ENCODE results near the gene AREG. TPM values are rescaled to one million over a fixed set of nuclear protein-coding genes. Genes with fewer than 3 reads are reported as not detected.

AREG gene
- total RNA-seq, 1 experiment from 2014 or later, result 0.33 TPM

DNA sequence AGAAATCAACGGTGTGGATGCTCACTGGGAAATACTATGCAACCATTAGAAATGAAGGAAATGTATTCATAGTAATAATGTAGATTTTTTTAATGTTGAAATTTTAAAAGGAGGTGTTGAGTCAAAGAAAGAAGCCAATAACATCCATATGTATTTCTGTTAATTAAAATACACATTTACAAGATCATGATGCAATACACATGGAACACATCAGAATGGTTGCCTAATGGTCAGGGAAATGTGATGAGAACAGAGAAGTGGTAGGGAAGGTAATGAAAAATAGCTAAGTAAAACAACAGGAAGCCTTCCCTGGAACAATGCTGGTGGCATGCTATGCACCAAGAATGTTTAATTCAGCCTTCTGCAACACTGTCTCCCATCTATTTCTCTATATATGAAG lies 18.2 kb downstream of the AREG start (continued):
- TF ChIP-seq, protein P1, sequence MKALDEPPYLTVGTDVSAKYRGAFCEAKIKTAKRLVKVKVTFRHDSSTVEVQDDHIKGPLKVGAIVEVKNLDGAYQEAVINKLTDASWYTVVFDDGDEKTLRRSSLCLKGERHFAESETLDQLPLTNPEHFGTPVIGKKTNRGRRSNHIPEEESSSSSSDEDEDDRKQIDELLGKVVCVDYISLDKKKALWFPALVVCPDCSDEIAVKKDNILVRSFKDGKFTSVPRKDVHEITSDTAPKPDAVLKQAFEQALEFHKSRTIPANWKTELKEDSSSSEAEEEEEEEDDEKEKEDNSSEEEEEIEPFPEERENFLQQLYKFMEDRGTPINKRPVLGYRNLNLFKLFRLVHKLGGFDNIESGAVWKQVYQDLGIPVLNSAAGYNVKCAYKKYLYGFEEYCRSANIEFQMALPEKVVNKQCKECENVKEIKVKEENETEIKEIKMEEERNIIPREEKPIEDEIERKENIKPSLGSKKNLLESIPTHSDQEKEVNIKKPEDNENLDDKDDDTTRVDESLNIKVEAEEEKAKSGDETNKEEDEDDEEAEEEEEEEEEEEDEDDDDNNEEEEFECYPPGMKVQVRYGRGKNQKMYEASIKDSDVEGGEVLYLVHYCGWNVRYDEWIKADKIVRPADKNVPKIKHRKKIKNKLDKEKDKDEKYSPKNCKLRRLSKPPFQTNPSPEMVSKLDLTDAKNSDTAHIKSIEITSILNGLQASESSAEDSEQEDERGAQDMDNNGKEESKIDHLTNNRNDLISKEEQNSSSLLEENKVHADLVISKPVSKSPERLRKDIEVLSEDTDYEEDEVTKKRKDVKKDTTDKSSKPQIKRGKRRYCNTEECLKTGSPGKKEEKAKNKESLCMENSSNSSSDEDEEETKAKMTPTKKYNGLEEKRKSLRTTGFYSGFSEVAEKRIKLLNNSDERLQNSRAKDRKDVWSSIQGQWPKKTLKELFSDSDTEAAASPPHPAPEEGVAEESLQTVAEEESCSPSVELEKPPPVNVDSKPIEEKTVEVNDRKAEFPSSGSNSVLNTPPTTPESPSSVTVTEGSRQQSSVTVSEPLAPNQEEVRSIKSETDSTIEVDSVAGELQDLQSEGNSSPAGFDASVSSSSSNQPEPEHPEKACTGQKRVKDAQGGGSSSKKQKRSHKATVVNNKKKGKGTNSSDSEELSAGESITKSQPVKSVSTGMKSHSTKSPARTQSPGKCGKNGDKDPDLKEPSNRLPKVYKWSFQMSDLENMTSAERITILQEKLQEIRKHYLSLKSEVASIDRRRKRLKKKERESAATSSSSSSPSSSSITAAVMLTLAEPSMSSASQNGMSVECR (CRISPR knock-in tag; IDR thresholded peaks at IDR 0.05; ENCODE audit: borderline replicate concordance), result no peak
- TF ChIP-seq CBFB (CRISPR knock-in tag; IDR thresholded peaks at IDR 0.05; ENCODE audit: low read depth) (no peak), JAZF1 (CRISPR knock-in tag; IDR thresholded peaks at IDR 0.05) (no peak), SMAD3 (CRISPR knock-in tag; IDR thresholded peaks at IDR 0.05; ENCODE audit: borderline replicate concordance) (no peak), SOX15 (CRISPR knock-in tag; IDR thresholded peaks at IDR 0.05) (no peak), SP1 (CRISPR knock-in tag; conservative IDR thresholded peaks at IDR 0.05) (no peak), ZNF138 (CRISPR knock-in tag; conservative IDR thresholded peaks at IDR 0.05) (no peak), ZNF671 (CRISPR knock-in tag; IDR thresholded peaks at IDR 0.05) (no peak), IRF2 (CRISPR knock-in tag; IDR thresholded peaks at IDR 0.05; ENCODE audit: borderline replicate concordance, low read depth) (no peak), NR2C2 (CRISPR knock-in tag; IDR thresholded peaks at IDR 0.05) (no peak), NFE2L1 (CRISPR knock-in tag; IDR thresholded peaks at IDR 0.05) (no peak)
- TF ChIP-seq, protein P2, sequence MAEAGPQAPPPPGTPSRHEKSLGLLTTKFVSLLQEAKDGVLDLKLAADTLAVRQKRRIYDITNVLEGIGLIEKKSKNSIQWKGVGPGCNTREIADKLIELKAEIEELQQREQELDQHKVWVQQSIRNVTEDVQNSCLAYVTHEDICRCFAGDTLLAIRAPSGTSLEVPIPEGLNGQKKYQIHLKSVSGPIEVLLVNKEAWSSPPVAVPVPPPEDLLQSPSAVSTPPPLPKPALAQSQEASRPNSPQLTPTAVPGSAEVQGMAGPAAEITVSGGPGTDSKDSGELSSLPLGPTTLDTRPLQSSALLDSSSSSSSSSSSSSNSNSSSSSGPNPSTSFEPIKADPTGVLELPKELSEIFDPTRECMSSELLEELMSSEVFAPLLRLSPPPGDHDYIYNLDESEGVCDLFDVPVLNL (CRISPR knock-in tag; IDR thresholded peaks at IDR 0.05; ENCODE audit: borderline replicate concordance, low read depth), result no peak
- TF ChIP-seq, protein P3, sequence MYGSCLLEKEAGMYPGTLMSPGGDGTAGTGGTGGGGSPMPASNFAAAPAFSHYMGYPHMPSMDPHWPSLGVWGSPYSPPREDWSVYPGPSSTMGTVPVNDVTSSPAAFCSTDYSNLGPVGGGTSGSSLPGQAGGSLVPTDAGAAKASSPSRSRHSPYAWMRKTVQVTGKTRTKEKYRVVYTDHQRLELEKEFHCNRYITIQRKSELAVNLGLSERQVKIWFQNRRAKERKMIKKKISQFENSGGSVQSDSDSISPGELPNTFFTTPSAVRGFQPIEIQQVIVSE (CRISPR knock-in tag; IDR thresholded peaks at IDR 0.05; ENCODE audit: borderline replicate concordance), result no peak

DNA sequence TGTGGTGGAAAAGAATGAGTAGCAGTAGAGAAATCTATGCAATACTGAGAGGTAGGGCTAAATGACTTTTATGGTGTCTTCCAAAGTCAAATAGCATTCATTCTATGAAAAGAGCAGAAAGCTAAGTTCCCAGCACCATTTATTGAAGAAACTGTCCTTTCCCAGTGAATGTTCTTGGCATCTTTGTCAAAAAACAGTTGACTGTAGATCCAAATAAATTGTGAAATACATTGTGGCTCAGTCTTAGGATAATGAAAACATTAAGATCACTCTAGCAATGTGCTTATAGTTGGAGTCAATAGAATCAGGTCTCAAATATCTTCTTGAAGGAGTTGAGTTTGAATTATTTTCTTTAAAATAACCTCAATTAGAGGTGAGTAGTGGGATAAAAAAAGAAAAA lies 19.4 kb downstream of the AREG start:
- ChIA-PET CTCF (no interaction called here), POLR2A (no interaction called here)
- no peak overlapping the region for H3K4me3 Mint-ChIP-seq
- no peaks in the 10 kb centered on the region for H3K27me3 Mint-ChIP-seq (ENCODE audit: low read depth)
- H3K4me1 Mint-ChIP-seq, result no peaks in the 10 kb centered on the region
- no peaks in the 10 kb centered on the region for H3K36me3 Mint-ChIP-seq
- no peak for ATAC-seq
- H3K27ac Mint-ChIP-seq, result no peak overlapping the region
- no peak for DNase-seq (ENCODE audit: low spot score)
- H3K9me3 Mint-ChIP-seq, result peaks cover 4% of the 10 kb centered on the region; the same call in 1 of the 2 replicates
- TF ChIP-seq, protein P4, sequence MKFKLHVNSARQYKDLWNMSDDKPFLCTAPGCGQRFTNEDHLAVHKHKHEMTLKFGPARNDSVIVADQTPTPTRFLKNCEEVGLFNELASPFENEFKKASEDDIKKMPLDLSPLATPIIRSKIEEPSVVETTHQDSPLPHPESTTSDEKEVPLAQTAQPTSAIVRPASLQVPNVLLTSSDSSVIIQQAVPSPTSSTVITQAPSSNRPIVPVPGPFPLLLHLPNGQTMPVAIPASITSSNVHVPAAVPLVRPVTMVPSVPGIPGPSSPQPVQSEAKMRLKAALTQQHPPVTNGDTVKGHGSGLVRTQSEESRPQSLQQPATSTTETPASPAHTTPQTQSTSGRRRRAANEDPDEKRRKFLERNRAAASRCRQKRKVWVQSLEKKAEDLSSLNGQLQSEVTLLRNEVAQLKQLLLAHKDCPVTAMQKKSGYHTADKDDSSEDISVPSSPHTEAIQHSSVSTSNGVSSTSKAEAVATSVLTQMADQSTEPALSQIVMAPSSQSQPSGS (CRISPR knock-in tag; IDR thresholded peaks at IDR 0.05; ENCODE audit: borderline replicate concordance, low read depth), result no peak
- TF ChIP-seq, protein P5, sequence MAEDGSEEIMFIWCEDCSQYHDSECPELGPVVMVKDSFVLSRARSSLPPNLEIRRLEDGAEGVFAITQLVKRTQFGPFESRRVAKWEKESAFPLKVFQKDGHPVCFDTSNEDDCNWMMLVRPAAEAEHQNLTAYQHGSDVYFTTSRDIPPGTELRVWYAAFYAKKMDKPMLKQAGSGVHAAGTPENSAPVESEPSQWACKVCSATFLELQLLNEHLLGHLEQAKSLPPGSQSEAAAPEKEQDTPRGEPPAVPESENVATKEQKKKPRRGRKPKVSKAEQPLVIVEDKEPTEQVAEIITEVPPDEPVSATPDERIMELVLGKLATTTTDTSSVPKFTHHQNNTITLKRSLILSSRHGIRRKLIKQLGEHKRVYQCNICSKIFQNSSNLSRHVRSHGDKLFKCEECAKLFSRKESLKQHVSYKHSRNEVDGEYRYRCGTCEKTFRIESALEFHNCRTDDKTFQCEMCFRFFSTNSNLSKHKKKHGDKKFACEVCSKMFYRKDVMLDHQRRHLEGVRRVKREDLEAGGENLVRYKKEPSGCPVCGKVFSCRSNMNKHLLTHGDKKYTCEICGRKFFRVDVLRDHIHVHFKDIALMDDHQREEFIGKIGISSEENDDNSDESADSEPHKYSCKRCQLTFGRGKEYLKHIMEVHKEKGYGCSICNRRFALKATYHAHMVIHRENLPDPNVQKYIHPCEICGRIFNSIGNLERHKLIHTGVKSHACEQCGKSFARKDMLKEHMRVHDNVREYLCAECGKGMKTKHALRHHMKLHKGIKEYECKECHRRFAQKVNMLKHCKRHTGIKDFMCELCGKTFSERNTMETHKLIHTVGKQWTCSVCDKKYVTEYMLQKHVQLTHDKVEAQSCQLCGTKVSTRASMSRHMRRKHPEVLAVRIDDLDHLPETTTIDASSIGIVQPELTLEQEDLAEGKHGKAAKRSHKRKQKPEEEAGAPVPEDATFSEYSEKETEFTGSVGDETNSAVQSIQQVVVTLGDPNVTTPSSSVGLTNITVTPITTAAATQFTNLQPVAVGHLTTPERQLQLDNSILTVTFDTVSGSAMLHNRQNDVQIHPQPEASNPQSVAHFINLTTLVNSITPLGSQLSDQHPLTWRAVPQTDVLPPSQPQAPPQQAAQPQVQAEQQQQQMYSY (CRISPR knock-in tag; IDR thresholded peaks at IDR 0.05), result no peak
- TF ChIP-seq RORB (CRISPR knock-in tag; IDR thresholded peaks at IDR 0.05) (no peak), TP53 (CRISPR knock-in tag; IDR thresholded peaks at IDR 0.05) (no peak), ZNF263 (CRISPR knock-in tag; IDR thresholded peaks at IDR 0.05; ENCODE audit: low read depth) (no peak), ZNF416 (CRISPR knock-in tag; IDR thresholded peaks at IDR 0.05) (no peak), ZNF219 (CRISPR knock-in tag; IDR thresholded peaks at IDR 0.05; ENCODE audit: borderline replicate concordance) (no peak)
- TF ChIP-seq, protein P6, sequence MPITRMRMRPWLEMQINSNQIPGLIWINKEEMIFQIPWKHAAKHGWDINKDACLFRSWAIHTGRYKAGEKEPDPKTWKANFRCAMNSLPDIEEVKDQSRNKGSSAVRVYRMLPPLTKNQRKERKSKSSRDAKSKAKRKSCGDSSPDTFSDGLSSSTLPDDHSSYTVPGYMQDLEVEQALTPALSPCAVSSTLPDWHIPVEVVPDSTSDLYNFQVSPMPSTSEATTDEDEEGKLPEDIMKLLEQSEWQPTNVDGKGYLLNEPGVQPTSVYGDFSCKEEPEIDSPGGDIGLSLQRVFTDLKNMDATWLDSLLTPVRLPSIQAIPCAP (CRISPR knock-in tag; IDR thresholded peaks at IDR 0.05), result no peak
- TF ChIP-seq, protein P7, sequence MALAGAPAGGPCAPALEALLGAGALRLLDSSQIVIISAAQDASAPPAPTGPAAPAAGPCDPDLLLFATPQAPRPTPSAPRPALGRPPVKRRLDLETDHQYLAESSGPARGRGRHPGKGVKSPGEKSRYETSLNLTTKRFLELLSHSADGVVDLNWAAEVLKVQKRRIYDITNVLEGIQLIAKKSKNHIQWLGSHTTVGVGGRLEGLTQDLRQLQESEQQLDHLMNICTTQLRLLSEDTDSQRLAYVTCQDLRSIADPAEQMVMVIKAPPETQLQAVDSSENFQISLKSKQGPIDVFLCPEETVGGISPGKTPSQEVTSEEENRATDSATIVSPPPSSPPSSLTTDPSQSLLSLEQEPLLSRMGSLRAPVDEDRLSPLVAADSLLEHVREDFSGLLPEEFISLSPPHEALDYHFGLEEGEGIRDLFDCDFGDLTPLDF (CRISPR knock-in tag; IDR thresholded peaks at IDR 0.05), result no peak
- TF ChIP-seq, protein P8, sequence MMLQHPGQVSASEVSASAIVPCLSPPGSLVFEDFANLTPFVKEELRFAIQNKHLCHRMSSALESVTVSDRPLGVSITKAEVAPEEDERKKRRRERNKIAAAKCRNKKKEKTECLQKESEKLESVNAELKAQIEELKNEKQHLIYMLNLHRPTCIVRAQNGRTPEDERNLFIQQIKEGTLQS (CRISPR knock-in tag; conservative IDR thresholded peaks at IDR 0.05), result no peak

Measured in WTC11 (cell line).